ENCODE results near the gene ELOVL6.

DNA sequence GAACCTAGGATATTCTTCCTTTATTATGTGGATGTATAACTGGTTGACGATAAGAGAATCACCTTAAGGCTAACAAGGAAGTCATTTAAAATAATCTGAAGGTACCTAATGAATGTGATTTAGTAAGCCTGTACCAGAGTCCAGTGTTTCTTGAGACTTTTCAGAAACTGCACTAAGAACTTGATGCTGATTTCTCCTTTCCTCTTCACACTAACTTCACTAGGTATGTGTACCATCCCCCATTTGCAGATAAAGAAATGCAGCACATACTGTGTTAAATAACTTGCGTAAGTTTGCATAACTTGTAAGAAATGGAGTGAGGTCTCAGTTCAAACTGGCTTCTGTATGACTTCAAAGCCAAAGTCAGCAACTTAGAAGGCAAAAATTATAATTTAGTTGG, 63.3 kb downstream of the ELOVL6 start:
- no peak for TF ChIP-seq POLR2AphosphoS5 (IDR thresholded peaks at IDR 0.05)
- TF ChIP-seq, protein P1, sequence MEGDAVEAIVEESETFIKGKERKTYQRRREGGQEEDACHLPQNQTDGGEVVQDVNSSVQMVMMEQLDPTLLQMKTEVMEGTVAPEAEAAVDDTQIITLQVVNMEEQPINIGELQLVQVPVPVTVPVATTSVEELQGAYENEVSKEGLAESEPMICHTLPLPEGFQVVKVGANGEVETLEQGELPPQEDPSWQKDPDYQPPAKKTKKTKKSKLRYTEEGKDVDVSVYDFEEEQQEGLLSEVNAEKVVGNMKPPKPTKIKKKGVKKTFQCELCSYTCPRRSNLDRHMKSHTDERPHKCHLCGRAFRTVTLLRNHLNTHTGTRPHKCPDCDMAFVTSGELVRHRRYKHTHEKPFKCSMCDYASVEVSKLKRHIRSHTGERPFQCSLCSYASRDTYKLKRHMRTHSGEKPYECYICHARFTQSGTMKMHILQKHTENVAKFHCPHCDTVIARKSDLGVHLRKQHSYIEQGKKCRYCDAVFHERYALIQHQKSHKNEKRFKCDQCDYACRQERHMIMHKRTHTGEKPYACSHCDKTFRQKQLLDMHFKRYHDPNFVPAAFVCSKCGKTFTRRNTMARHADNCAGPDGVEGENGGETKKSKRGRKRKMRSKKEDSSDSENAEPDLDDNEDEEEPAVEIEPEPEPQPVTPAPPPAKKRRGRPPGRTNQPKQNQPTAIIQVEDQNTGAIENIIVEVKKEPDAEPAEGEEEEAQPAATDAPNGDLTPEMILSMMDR (IDR thresholded peaks at IDR 0.05), result no peak

Measured in prostate gland (tissue), 2 donors.